ENCODE results near the gene CRKL.

CRKL gene

GRCh38 chr22:20951932-20952380, 34.7 kb downstream of the CRKL start:
- DNase-seq (ENCODE audit: low read depth), result no peak

GRCh38 chr22:20952544-20953341, 35.5 kb downstream of the CRKL start:
- no peak for DNase-seq (ENCODE audit: low read depth)

GRCh38 chr22:20953342-20953608, 36.1 kb downstream of the CRKL start:
- DNase-seq (ENCODE audit: low read depth), result no peak

- no peak for DNase-seq (ENCODE audit: low read depth)
These were observed 36.7 kb downstream of the CRKL start for GRCh38 chr22:20953668-20954500.

- DNase-seq (ENCODE audit: low read depth), result no peak
These were observed 38.3 kb downstream of the CRKL start for GRCh38 chr22:20955548-20955947.

- no peak for DNase-seq (ENCODE audit: low read depth)
These were observed 39.3 kb downstream of the CRKL start for GRCh38 chr22:20956258-20957101.

GRCh38 chr22:20957102-20957682, 40.0 kb downstream of the CRKL start:
- DNase-seq (ENCODE audit: low read depth), result no peak

GRCh38 chr22:20957683-20958431, 40.6 kb downstream of the CRKL start:
- DNase-seq (ENCODE audit: low read depth), result no peak

GRCh38 chr22:20959578-20960461, 42.6 kb downstream of the CRKL start:
- no peak for DNase-seq (ENCODE audit: low read depth)

- no peak for DNase-seq (ENCODE audit: low read depth)
These were observed 43.4 kb downstream of the CRKL start for GRCh38 chr22:20960609-20961008.

GRCh38 chr22:20962491-20962945, 45.3 kb downstream of the CRKL start:
- DNase-seq (ENCODE audit: low read depth), result no peak

- DNase-seq (ENCODE audit: low read depth), result no peak
These were observed 46.2 kb downstream of the CRKL start for GRCh38 chr22:20963201-20964052.

- DNase-seq (ENCODE audit: low read depth), result no peak
These were observed 47.0 kb downstream of the CRKL start for GRCh38 chr22:20964090-20964798.

GRCh38 chr22:20964799-20965103, 47.5 kb downstream of the CRKL start:
- DNase-seq (ENCODE audit: low read depth), result no peak

GRCh38 chr22:20965104-20965887, 48.1 kb downstream of the CRKL start:
- DNase-seq (ENCODE audit: low read depth), result no peak

GRCh38 chr22:20965888-20966855, 49.0 kb downstream of the CRKL start:
- no peak for DNase-seq (ENCODE audit: low read depth)
